ENCODE results near the gene NCOA7.
"Not testable (repeated sequence)": the region's sequence is repeated elsewhere in the genome, so short reads cannot be mapped to it uniquely, and the experiment has no call there.

DNA sequence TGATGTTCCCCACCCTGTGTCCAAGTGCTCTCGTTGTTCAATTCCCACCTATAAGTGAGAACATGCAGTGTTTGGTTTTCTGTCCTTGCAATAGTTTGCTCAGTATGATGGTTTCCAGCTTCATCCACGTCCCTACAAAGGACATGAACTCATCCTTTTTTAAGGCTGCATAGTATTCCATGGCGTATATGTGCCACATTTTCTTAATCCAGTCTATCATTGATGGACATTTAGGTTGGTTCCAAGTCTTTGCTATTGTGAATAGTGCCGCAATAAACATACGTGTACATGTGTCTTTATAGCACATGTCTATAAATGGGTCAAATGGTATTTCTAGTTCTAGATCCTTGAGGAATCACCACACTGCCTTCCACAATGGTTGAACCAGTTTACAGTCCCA is 144.8 kb downstream of the NCOA7 start:
- TF ChIP-seq YY1 (IDR thresholded peaks at IDR 0.05; ENCODE audit: insufficient read depth, insufficient read length); SUZ12 (IDR thresholded peaks at IDR 0.05; ENCODE audit: extremely low read depth, insufficient read depth, insufficient read length); ZNF274 (IDR thresholded peaks at IDR 0.05; ENCODE audit: low read depth, low read length): not testable (repeated sequence)
